ENCODE measurements around the gene FBXO10. TPM values are rescaled to one million over a fixed set of nuclear protein-coding genes. Genes with fewer than 3 reads are reported as not detected.

FBXO10 gene
- total RNA-seq, result 9.0 and 9.4 TPM in 2 replicates

GRCh38 chr9:37575921-37576721, at the start of gene FBXO10:
FBXO10 (minus strand) TSS chr9:37576380; CDS start chr9:37541768, 34,612 bp downstream.

GRCh38 chr9:37592108-37592951, 16.1 kb upstream of the FBXO10 start, which contains the start of gene TOMM5:
TOMM5 (minus strand) TSS chr9:37592597; CDS start chr9:37592532, 65 bp downstream.

GRCh38 chr9:37485389-37486255, 90.6 kb downstream of the FBXO10 start, which contains the start of gene POLR1E:
POLR1E (plus strand) TSS chr9:37485948; CDS start chr9:37486048, 100 bp downstream.

GRCh38 chr9:37465249-37466036, 110.7 kb downstream of the FBXO10 start, which contains the start of gene ZBTB5:
ZBTB5 (minus strand) TSS chr9:37465450; CDS start chr9:37442551, 22,899 bp downstream.

Other genes starting within 250 kb of the FBXO10 start
- 109 and 134 TPM in 2 replicates for gene GRHPR, start 153.7 kb downstream of the FBXO10 start, total RNA-seq
- gene ZBTB5, start 110.9 kb downstream of the FBXO10 start, total RNA-seq, result 9.1 and 12.3 TPM in 2 replicates
- 40.9 and 41.6 TPM in 2 replicates for gene POLR1E, start 90.4 kb downstream of the FBXO10 start, total RNA-seq
- gene TOMM5, start 16.2 kb upstream of the FBXO10 start, total RNA-seq, result 91.6 and 92.0 TPM in 2 replicates
- under 0.01 TPM in 1 of 2 replicates, not detected in the other for gene FRMPD1, start 74.6 kb upstream of the FBXO10 start, total RNA-seq
- gene TRMT10B, start 177.4 kb upstream of the FBXO10 start, total RNA-seq, result 3.7 and 4.8 TPM in 2 replicates
- 27.2 and 33.0 TPM in 2 replicates for gene EXOSC3, start 208.7 kb upstream of the FBXO10 start, total RNA-seq
- gene DCAF10, start 224.4 kb upstream of the FBXO10 start, total RNA-seq, result 31.9 and 32.5 TPM in 2 replicates

All from articular chondrocyte of knee joint (primary cell).